ENCODE data around the gene ANG.
"Not testable (repeated sequence)": the region's sequence is repeated elsewhere in the genome, so short reads cannot be mapped to it uniquely, and the experiment has no call there.

ANG gene

DNA sequence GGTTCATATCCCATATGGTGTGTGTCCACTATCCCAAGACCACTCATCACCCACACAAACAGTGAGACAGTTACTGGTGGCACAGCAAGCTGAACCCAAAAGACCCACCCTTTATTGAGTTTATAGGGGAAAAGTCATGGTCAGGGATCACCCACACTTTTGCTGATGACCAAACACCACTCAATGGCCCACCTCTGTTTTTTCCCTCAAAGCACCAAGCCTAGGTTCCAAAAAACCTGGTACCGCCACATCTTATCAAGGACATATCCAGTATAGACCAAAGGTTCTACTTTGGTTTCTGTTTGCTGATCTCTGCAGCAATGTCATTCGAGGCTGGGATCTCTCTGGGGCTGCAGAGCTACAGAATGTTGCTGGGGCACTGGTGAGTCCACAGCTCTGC lies 27.4 kb upstream of the ANG start:
- Histone ChIP-seq H3K27me3 (ENCODE audit: insufficient read depth, poor library complexity, severe bottlenecking) (peaks cover 8% of the 10 kb centered on the region), H3K27ac (replicated peaks) (no peak overlapping the region), H3K4me3 (replicated peaks; ENCODE audit: insufficient read depth, low read length) (no peak overlapping the region)
- TF ChIP-seq GABPA (IDR thresholded peaks at IDR 0.05; ENCODE audit: low read depth) (no peak), POLR2AphosphoS5 (IDR thresholded peaks at IDR 0.05; ENCODE audit: low read depth) (no peak), REST (IDR thresholded peaks at IDR 0.05; ENCODE audit: insufficient replicate concordance, low read depth) (no peak), SPI1 (IDR thresholded peaks at IDR 0.05; ENCODE audit: borderline replicate concordance, low read depth) (no peak), CTCF (IDR thresholded peaks at IDR 0.05; ENCODE audit: insufficient read depth, low read length) (no peak)
- no peak for DNase-seq (ENCODE audit: low read depth in 1 of 2, low spot score in 1 of 2)

GRCh38 chr14:20662968-20663732 lies 25.4 kb upstream of the ANG start:
- TF ChIP-seq REST (IDR thresholded peaks at IDR 0.05; ENCODE audit: insufficient replicate concordance, low read depth), result no peak
- peak; percentile 57 for TF ChIP-seq CTCF (IDR thresholded peaks at IDR 0.05; ENCODE audit: insufficient read depth, low read length)
- TF ChIP-seq POLR2AphosphoS5 (IDR thresholded peaks at IDR 0.05; ENCODE audit: low read depth), result no peak
- no peak for TF ChIP-seq GABPA (IDR thresholded peaks at IDR 0.05; ENCODE audit: low read depth)
- TF ChIP-seq SPI1 (IDR thresholded peaks at IDR 0.05; ENCODE audit: borderline replicate concordance, low read depth), result peak; percentile 41; the same call in 1 of the 2 replicates
- Histone ChIP-seq H3K27me3 (ENCODE audit: insufficient read depth, poor library complexity, severe bottlenecking) (peaks cover under 1% of the 10 kb centered on the region), H3K4me3 (replicated peaks; ENCODE audit: insufficient read depth, low read length) (peak overlapping the region; percentile 53), H3K27ac (replicated peaks) (no peak overlapping the region)
- peak; percentile 63 to 89 for DNase-seq (ENCODE audit: low read depth in 1 of 2, low spot score in 1 of 2)

DNA sequence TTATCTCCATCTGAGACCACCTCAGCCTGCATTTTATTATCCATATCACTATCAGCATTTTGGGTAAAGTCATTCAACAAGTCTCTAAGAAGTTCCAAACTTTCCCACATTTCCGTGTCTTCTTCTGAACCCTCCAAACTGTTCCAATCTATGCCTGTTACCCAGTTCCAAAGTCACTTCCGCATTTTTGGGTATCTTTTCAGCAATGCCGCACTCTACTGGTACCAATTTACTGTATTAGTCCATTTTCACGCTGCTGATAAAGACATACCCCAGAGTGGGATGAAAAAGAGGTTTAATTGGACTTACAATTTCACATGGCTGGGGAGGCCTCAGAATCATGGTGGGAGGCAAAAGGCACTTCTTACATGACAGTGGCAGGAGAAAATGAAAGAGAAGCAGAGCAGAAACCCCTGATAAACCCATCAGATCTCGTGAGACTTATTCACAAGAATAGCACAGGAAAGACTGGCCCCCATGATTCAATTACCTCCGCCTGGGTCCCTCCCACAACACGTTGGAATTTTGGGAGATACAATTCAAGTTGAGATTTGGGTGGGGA lies 22.1 kb upstream of the ANG start:
- DNase-seq (ENCODE audit: low read depth in 1 of 2, low spot score in 1 of 2); H3K27ac ChIP-seq (replicated peaks); H3K27me3 ChIP-seq (ENCODE audit: insufficient read depth, poor library complexity, severe bottlenecking); H3K4me3 ChIP-seq (replicated peaks; ENCODE audit: insufficient read depth, low read length): not testable (repeated sequence)

DNA sequence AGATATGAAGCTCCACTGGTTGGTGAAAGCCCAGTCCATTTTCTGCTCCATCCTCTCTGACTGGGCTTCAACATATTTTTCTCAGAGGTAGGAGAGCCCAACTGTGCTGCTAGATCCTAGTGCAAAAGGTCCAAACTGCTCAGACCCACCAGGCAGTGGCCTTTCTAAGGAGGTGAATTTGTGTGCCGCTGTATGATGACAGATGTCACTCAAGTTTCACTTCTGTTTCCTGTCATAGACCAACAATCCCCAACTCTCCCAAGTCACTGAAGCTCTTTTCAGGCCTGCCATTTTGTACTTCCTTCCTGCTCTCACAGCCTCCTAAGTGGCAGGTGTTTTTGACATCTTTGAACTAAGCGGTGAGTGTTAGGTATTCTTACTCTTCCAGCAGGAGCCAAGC lies 20.6 kb upstream of the ANG start:
- Histone ChIP-seq H3K27me3 (ENCODE audit: insufficient read depth, poor library complexity, severe bottlenecking) (no peaks in the 10 kb centered on the region), H3K4me3 (replicated peaks; ENCODE audit: insufficient read depth, low read length) (no peak overlapping the region), H3K27ac (replicated peaks) (no peak overlapping the region)
- TF ChIP-seq REST (IDR thresholded peaks at IDR 0.05; ENCODE audit: insufficient replicate concordance, low read depth) (no peak), POLR2AphosphoS5 (IDR thresholded peaks at IDR 0.05; ENCODE audit: low read depth) (no peak), CTCF (IDR thresholded peaks at IDR 0.05; ENCODE audit: insufficient read depth, low read length) (no peak), GABPA (IDR thresholded peaks at IDR 0.05; ENCODE audit: low read depth) (no peak), SPI1 (IDR thresholded peaks at IDR 0.05; ENCODE audit: borderline replicate concordance, low read depth) (no peak)
- no peak for DNase-seq (ENCODE audit: low read depth in 1 of 2, low spot score in 1 of 2)
